ENCODE results near the gene MCUB. TPM values are rescaled to one million over a fixed set of nuclear protein-coding genes. Genes with fewer than 3 reads are reported as not detected.

The MCUB gene
- total RNA-seq, 1 donor from 2014 or later: 34.7 TPM

DNA sequence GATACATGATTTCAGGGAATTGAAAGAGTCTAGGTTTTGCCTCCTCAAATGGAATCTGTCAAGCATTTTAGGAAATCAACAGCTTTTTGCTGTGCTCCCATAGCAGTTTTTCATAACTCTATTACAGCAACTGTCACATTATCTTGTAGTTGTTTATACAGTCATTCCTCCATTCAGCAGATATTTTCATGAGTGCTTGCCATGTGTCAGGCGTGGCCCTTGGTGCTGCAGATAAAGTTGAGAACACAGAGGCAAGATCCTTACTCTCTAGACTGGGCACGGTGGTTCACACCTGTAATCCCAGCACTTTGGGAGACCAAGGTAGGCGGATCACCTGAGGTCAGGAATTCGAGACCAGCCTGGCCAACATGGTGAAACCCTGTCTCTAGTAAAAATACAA, 67.3 kb downstream of the MCUB start:
- DNase-seq (ENCODE audit: low read depth in 2 of 2): no peak

GRCh38 chr4:109629775-109630174, 69.7 kb downstream of the MCUB start:
- DNase-seq (ENCODE audit: low read depth in 2 of 2): no peak

DNA sequence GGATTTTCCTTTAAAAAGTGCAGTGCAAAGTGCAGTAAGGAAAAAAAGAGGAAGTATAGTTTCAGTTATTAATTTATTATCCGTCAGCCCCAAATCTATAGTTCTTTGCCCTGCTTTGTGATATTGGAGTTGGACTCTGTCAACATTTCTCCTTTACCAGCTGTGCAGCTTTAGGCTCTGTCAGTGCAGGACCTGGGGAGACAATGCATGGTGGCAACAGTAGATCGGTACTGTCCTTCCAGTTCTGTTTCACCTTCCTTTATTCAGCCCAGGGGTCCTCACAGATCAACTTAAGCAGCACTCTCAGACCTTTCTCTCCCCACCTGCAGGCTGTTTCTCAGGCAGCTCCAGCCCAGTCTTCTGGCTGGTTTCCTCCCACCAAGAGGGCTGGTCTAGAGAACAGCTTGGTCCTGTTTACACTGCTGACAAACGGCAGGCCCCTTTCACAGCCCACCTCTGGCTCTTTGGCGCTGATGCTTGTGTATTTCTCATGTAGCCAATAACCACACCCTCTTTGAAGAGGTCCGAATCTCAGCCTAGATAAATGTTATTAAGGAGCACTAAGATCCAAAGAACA, 71.6 kb downstream of the MCUB start:
- DNase-seq (ENCODE audit: low read depth in 2 of 2): peak in 1 of 2 donors; percentile 22

- no peak for DNase-seq (ENCODE audit: low read depth in 2 of 2)
Observed at GRCh38 chr4:109640644-109641043, 80.6 kb downstream of the MCUB start.

DNA sequence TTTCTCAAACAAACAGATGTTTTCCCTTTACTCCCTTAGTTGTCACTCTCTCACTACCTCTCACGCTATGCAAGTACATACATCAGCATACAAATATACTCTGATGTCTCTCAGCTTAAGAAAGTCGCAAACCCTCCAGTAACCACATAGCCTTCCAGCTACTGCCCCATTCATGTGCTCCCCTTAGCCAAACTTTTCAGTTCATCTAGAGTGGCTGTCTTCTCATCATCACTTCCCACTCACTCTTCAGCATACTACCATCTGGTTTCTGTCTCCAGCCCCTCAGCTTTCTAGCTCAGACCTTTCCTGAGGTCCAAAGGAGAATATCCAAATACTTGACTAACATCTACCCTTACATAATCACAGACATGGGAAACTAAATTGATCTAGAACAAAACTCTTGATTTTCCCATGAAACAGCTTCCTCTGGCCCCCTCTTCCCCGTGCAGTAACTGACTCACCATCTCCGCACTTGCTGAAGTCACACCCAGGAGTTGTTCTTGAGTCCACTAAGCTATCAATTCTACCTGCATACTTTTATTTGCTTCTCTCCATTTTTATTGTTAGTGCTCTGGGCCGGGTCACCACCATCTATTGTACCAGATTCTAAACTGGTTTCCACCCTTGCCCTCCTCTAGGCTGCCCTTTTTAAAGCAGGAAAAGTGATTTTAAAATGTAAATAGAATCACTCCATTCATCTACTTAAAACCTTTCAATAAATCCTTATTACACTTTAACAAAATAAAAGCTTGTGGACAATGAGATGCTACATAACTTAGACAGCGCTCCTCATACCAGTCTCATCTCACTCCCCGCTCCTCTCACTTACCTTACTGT, 86.0 kb downstream of the MCUB start:
- DNase-seq (ENCODE audit: low read depth in 2 of 2): peak in 1 of 2 donors; percentile 22

DNA sequence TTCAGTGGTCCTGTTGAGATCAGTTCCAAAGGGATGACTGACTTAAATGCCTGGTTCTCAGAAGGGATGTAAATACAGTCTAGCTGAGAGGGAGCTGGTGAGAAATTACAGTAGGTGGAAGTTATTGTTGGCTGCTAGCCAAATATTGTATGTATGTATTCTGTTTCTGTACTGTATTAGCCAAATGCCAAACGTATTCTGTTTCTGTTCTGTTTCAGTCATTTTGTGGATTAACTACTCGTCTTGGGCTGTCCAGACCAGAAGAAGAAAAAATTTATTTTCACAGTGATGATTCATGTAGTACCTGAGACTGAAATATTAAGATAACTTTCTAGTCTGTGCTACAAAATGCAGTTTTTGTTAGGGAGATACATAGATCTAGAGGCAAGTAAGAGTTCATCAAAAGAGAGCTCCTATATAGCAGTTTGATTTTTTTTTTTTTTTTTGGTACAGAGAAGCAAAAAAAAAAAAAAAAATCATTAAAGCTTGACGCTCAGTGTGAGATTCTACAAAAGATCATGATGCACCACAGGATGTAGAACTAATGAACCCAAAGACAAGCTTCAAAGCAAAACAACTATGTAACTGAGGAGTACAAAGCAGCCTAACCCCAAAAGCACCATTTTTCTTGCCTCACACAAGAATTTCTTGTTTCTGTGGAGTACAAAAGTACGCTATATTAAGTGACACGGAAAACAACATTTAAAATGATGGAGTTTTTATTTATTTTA, 88.4 kb downstream of the MCUB start:
- DNase-seq (ENCODE audit: low read depth in 2 of 2): peak; percentile 60 to 82

DNA sequence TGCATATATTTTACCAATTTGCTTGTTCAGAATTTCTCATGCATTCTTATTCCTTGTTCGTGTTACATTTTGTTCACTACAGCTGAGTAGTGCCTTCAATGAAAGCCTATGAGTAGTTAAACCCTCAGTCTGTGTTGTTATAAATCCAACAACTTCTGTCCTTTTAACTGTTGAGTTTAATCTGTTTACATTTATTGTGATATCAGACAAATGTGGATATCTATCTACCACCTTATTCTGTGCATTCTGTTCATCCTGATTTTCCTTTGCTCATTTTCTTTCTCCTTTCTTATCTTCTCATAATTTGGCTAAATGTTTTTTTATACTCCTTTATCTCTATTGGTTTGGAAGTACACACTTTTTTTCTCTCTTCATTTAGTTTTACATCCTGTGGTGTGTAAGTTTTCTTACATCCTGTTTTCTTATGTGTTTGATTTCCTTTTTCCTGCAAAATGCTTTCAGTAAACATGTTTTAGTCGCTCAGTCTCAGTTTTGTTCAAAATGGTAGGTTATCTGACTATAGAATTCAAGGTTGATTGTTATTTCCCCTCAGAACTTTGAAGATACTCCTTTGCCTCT, 89.0 kb downstream of the MCUB start:
- DNase-seq (ENCODE audit: low read depth in 2 of 2): no peak

GRCh38 chr4:109649872-109650271, 89.8 kb downstream of the MCUB start:
- DNase-seq (ENCODE audit: low read depth in 2 of 2): no peak

- no peak for DNase-seq (ENCODE audit: low read depth in 2 of 2)
Observed at GRCh38 chr4:109655396-109655795, 95.3 kb downstream of the MCUB start.

GRCh38 chr4:109657854-109658418, 97.9 kb downstream of the MCUB start:
- no peak for DNase-seq (ENCODE audit: low read depth in 2 of 2)

- peak in 1 of 2 donors; percentile 70 for DNase-seq (ENCODE audit: low read depth in 2 of 2)
Observed at GRCh38 chr4:109658871-109659410, 98.9 kb downstream of the MCUB start.

DNA sequence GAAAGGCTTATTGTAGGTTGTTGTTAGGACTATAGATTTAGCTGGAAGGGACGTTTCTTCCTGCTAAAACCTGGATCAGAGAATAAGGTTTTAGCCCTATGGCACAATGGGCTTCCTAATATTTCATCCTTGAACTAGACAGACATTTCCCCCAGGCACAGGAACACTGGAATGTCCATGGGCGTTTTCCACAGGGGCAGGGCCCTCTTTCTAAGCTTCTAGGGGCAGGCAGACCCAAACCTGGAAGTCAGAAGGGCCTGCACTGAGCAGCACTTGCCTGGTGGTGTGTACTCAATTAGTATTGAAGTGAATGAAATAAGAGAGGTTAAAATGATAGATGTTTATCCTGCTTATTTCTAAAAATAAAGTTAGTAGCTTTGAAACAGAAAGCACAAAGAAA, 102.1 kb downstream of the MCUB start:
- no peak for DNase-seq (ENCODE audit: low read depth in 2 of 2)

- no peak for DNase-seq (ENCODE audit: low read depth in 2 of 2)
Observed at GRCh38 chr4:109662771-109663170, 102.7 kb downstream of the MCUB start.

DNA sequence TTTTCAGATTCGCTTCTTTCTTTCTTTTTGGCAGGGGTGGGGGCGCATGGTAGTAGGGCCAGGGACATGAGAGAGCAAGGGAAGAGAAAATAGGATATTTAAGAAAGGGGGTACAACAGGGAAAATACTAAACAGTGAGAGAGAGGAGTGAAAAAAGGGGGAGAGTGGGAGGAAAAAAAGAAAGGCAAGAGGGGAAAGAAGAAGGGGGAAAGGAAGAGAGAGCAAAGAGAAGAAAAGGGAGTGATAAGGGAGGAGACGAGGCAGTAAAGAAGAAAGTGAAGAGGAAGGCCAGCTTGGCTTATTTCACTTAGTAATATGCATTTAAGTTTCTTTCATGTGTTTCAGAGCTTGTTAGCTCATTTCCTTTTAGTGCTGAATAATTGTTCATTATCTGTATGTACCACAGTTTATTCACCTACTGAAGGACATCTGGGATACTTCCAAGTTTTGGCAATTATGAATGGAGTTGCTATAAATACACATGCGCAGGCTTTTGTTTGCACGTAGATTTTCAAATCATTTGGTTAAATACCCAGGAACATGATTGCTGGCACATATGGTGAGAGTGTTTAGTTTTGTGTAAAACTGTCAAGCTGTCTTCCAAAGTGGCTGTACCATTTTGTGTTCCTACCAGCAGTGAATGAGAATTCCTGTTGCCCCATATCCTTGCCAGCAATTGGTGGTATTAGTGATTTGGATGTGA, 105.9 kb downstream of the MCUB start:
- peak; percentile 35 to 55 for DNase-seq (ENCODE audit: low read depth in 2 of 2)

GRCh38 chr4:109671350-109671749, 111.3 kb downstream of the MCUB start:
- no peak for DNase-seq (ENCODE audit: low read depth in 2 of 2)

GRCh38 chr4:109672169-109672930, 112.3 kb downstream of the MCUB start:
- no peak for DNase-seq (ENCODE audit: low read depth in 2 of 2)

DNA sequence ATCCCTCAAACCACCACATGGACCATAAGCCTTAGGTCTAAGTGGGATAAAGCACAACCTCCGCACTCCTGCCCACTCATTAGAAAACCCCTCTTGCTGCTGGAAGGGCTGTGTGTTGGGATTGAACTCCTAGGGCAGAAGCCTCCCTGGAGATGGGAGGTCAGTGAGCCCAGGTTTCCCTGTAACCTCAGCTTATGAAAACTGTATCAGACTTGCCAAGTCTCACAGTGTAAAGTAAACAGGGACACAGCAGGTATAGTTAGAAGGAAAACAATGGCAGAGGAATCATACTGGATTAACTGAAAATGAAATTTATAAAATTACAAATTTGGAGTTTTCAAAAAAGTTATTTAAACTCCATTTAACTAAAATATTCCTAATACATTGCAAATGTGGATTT, 113.3 kb downstream of the MCUB start:
- no peak for DNase-seq (ENCODE audit: low read depth in 2 of 2)

DNA sequence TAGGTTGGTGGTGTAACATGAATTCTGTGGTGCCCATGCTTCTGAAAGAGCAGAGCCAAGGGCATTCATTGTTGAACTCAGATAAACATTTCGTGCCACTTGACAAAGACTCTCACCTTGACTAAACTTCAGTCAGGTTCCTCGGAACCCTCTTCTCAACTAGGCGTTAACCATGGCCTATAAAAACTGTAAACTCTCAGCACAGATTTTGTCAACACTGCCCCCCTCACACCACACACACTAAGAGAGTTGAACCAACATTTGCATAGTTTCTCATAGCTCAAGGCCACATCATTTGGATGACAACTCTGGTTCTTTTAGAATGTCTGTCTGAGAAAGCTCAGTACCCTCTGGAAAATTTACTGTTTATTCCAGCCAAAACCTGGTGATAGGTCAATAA, 115.1 kb downstream of the MCUB start:
- no peak for DNase-seq (ENCODE audit: low read depth in 2 of 2)

- DNase-seq (ENCODE audit: low read depth in 2 of 2): no peak
Observed at GRCh38 chr4:109675843-109676242, 115.8 kb downstream of the MCUB start.

GRCh38 chr4:109676886-109677285, 116.8 kb downstream of the MCUB start:
- no peak for DNase-seq (ENCODE audit: low read depth in 2 of 2)
